GM19239 (cell line): Measurements from ENCODE around the gene GOLGA6D.
"Not testable (repeated sequence)": the region's sequence is repeated elsewhere in the genome, so short reads cannot be mapped to it uniquely, and the experiment has no call there.

Source experiments
- DNase-seq: peaks from one replicate; pipeline ENCODE4 v3.0.0; 2011; ENCODE audit warnings: low spot score; ENCODE audit not compliant: insufficient read length
- FAIRE-seq: peaks from 2 replicates; lab custom pipeline; 2011; peaks lifted over from hg19 to GRCh38; lab: Jason Lieb, UNC

Gene GOLGA6D

GRCh38 chr15:75327005-75327404, 44.4 kb downstream of the GOLGA6D start:
- FAIRE-seq = no peak
- no peak for DNase-seq

DNA sequence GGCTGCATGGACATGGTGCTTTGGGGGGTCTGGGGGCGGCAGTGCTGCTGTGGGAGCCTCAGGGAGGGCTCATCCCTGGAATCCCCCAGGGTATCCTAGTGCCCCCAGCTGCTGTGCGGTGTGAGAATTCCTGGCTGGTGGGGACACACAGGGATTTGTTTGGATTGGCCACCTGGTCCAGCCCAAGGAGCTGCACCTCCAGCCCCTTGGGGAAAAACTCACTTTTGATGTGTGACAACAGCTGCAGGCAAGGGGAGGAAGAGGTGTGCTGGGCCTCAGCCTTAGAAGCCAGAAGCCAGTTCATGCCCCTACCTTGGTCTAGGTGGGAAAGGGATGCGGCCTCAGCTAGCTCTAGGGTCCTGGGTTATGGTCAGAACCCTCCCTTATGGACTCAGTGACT, 44.9 kb downstream of the GOLGA6D start:
- DNase-seq = no peak
- no peak for FAIRE-seq

DNA sequence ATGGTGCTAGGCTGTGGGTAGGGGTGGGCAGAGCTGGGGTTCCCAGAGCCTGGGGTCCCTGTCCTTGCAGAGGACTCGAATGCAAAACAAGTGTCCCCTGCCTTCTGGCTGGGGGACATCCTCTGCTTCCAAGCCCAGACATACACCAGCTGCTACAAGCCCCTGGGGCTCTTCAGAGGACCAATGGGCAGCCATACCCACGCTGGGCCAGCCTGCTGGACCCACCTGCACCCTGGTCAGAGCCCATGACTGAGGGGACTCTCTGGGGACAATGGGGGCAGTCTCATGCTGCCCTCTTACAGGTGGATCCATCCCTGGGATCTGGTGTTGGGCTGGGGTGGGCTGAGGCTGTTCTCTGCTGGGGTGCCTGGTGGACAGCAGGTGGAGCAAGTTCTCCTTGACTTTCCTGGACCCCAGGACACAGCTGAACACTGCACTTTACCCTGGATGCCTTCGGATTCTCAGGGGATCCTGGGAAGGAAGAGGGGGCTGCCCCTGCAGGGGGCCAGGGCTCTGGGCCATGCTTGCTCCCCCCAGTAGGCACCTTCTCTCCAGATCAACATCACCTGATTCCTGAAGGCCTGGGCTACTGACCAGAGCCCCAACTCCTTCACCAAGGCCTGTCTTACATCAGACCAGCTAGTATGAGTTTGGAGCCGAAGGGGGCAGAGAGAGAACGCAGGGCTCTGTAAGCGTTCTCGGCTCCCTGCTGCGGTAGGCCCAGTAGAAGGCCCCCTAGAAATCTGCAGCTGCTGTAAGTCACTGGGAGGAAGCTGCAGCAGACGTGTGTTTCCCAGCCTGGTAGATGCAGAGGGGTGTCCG, 46.1 kb downstream of the GOLGA6D start:
- FAIRE-seq (no peak), DNase-seq (no peak)

DNA sequence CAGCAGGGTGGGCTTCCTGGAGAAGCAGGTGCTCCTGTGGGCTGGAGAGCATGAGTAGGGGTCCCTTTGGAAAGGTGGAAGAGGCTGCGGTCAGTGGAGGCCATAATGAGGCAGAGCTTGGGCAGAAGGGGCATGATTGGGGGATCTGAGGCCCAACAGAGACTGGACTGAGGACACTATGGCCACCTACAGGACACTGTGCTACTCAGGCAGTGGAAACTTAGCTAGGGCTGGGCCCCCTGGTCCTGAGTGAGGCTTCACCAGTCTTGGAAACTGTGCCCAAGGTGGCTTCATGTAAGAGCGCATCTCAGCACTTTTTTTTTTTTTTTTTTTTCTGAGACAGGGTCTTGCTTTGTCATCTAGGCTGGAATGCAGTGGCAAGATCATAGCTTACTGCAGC, 46.9 kb downstream of the GOLGA6D start:
- DNase-seq = no peak
- no peak for FAIRE-seq

DNA sequence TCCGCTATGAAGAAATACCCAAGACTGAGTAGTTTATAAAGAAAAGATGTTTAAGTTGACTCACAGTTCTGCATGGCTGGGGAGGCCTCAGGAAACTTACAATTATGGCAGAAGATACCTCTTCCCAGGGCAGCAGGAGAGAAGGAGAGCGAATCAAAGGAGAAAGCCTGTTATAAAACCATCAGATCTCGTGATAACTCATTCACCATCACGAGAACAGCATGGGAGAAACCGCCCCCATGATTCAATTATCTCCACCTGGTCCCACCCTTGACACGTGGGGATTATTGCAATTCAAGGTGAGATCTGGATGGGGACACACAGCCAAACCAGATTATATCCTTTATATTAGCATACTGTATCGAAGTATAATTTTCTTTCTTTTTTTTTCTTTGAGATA, 49.5 kb downstream of the GOLGA6D start:
- not testable (repeated sequence) for DNase-seq, FAIRE-seq

DNA sequence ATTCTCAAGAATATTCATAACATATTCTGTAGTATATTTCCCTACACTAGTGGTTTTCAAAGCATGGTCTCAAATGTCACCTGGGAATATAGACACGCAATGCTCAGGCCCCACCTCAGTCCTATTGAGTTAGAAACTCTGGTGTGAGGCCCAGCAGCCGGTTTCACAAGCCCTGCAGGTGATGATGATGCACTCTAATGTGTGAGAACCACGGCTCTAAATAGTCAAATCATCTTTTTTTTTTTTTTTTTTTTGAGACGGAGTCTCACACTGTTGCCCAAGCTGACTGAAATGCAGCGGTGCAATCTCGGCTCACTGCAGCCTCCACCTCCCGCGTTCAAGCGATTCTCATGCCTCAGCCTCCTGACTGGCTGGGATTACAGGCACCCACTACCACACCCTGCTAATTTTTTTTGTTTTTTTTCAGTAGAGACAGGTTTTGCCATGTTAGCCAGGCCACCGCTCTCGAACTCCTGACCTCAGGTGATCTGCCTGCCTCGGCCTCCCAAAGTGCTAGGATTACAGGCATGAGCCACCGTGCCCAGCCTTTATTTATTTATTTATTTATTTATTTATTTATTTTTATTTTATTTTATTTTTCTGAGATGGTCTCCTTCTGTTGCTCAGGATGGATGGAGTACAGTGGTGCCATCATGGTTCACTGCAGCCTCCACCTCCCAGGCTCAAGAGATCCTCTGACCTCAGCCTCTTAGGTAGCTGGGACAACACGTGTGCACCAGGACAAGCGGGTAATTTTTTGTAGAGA, 51.2 kb downstream of the GOLGA6D start:
- DNase-seq, FAIRE-seq: not testable (repeated sequence)

DNA sequence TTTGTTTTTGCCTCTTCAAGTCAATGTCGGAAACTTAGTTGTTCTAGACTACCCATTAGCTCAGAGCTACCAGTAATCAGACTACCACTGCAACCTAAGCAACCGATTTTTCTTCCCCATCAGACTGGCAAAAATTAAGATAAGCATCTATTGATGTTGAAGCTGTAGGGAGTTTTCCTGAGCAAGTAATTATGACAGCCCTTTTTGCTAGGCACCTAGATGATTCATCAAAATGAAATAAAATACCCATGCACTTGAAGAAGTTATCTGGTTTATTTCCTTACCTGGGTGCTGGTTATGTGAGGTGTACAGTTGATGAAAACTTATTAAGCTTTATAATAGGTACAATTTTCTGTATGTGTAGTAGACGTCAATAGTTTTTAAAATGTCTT, 52.7 kb downstream of the GOLGA6D start:
- no peak for DNase-seq
- peak; percentile 66 for FAIRE-seq

DNA sequence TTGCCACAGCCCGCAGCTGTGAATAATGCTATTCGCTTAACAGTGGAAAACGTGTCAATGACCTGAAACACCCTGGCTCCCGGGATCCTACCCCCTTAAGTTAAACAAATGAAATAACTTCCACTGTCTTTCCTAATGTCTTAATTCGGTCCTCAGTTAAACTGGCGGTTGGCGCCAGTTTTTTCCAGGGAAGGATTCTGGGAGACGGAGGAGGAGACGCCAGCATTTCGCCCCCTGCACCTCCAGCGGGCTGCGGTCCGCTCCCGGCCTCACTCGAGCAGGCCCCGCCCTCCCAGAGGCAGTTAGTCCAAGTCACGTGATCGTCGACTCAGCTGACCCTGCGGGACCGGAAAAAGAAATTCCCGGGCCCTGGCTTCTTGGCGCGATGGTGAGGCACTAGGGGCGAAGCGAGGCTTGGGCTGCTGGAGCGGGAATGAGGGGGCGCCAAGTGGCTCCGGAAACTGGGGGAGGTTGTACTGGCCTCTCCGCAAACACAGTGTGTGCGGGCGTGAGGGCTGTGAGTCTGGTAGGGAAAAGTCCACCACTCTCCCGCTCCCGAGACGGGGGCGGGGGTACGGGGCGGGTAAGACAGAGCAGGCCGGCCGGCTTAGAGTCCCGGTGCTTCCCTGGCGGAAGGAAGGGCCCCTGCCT, 53.2 kb downstream of the GOLGA6D start, which contains the start of gene COMMD4:
Gene COMMD4 (plus strand): TSS at position 359 of the 651 bp plus-strand sequence. CDS start 27 bp downstream, at position 386.
- FAIRE-seq = peak; percentile 88

DNA sequence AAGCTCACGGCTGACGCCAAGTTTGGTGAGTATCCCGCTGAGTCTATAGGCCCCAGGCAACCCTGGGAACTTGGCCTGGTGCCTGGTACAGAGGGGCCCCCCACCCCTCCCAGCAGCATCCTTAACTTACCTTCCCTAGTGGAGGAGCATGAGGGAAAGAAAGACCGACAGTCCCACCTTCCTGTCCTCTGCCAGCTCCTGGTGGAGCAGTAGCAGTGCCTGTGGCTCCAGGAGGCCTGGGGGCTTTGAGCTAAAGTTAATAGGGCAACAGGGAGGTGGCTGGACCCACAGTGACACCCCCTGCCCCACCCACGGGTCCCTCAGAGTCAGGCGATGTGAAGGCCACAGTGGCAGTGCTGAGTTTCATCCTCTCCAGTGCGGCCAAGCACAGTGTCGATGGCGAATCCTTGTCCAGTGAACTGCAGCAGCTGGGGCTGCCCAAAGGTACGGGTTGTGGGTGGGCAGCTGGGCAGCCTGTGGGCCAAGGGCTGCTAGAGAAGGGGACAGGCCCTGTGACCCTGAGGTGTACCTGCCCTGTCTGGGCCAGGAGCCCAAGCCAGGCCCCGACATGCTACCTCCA, 56.1 kb downstream of the GOLGA6D start:
- no peak for FAIRE-seq
- no peak for DNase-seq

More for the DNA sequence above, 53.2 kb downstream of the GOLGA6D start, which contains the start of gene COMMD4:
- no peak for DNase-seq

DNA sequence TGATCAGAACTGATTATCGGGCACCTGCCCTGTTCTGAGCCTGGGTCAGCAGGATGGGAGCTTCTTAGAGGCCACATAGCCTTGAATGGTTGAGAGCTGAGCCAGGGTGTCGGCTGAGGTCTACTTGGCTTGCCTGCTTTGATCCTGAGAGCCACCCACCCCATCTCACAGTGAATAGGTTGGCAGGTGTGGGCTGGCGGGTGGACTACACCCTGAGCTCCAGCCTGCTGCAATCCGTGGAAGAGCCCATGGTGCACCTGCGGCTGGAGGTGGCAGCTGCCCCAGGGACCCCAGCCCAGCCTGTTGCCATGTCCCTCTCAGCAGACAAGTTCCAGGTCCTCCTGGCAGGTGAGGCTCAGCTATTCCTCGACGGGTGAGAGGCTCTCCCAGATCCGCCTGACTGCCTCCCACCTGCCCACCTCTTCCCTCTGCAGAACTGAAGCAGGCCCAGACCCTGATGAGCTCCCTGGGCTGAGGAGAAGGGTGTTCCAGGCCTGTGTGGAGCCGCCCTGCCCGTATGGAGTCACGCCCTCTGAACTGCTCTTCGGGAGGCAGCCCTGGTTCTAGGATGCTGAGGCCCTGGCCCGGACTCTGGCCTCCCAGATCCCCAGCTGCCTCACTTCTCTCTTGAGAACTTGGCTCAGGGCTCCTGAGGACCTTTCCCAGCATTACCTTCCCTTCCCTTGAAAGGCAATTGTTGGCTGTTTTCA, 57.1 kb downstream of the GOLGA6D start:
- DNase-seq (no peak), FAIRE-seq (no peak)

DNA sequence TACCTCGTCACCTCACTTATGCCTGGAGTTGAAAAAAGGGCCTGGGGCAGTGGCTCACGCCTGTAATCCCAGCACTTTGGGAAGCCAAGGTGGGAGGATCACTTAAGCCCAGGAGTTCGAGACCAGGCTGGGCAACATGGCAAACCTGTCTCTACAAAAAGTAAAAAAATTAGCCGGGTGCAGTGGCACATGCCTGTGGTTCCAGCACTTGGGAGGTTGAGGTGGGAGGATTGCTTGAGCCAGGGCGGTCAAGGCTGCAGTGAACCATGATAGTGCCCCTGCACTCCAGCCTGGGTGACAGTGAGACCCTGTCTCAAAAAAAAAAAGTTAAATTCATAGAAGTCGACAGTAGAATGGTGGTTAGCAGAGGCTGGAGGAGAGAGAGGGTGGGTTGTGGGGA, 59.6 kb downstream of the GOLGA6D start:
- FAIRE-seq = no peak
- no peak for DNase-seq

DNA sequence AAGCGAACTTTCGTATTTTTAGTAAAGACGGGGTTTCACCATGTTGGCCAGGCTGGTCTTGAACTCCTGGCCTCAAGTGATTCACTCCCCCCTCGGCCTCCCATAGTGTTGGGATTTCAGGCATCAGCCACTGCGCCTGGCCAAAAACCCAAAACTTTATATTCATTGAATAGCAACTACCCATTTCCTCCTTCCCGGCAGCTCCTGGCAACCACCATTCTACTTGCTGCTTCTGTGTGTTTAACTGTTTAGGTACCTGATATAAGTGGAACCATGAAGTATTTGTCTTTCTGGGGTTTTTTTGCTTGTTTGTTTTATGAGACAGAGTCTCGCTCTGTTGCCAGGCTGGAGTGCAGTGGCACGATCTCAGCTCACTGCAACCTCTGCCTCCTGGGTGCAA, 61.3 kb downstream of the GOLGA6D start:
- FAIRE-seq, DNase-seq: not testable (repeated sequence)
